HEK293T (cell line): Measurements from ENCODE around the gene PLXNA2.

Experiments
- ARNT ChIP-seq: fragments of 450-650 bp; IDR thresholded peaks from 2 replicates; pipeline ENCODE4 v1.6.1; 2017; ENCODE audit warnings: mild to moderate bottlenecking
- BHLHE40 ChIP-seq: fragments of 450-650 bp; IDR thresholded peaks from 2 replicates; pipeline ENCODE4 v1.6.1; 2016; ENCODE audit warnings: mild to moderate bottlenecking, moderate library complexity, borderline replicate concordance
- FOXA1 ChIP-seq: fragments of 450-650 bp; IDR thresholded peaks from 2 replicates; pipeline ENCODE4 v1.6.1; 2016; ENCODE audit warnings: mild to moderate bottlenecking
- FOXK2 ChIP-seq: fragments of 450-650 bp; IDR thresholded peaks from 2 replicates; pipeline ENCODE4 v1.6.1; 2016; ENCODE audit warnings: mild to moderate bottlenecking
- FOXM1 ChIP-seq: fragments of 450-650 bp; IDR thresholded peaks from 2 replicates; pipeline ENCODE4 v1.6.1; 2017; ENCODE audit warnings: mild to moderate bottlenecking, borderline replicate concordance
- SUZ12 ChIP-seq: fragments of 450-650 bp; IDR thresholded peaks from 2 replicates; pipeline ENCODE4 v1.6.1; 2016; ENCODE audit warnings: mild to moderate bottlenecking
- TARDBP ChIP-seq: fragments of 450-650 bp; IDR thresholded peaks from 2 replicates; pipeline ENCODE4 v1.6.1; 2016

DNA sequence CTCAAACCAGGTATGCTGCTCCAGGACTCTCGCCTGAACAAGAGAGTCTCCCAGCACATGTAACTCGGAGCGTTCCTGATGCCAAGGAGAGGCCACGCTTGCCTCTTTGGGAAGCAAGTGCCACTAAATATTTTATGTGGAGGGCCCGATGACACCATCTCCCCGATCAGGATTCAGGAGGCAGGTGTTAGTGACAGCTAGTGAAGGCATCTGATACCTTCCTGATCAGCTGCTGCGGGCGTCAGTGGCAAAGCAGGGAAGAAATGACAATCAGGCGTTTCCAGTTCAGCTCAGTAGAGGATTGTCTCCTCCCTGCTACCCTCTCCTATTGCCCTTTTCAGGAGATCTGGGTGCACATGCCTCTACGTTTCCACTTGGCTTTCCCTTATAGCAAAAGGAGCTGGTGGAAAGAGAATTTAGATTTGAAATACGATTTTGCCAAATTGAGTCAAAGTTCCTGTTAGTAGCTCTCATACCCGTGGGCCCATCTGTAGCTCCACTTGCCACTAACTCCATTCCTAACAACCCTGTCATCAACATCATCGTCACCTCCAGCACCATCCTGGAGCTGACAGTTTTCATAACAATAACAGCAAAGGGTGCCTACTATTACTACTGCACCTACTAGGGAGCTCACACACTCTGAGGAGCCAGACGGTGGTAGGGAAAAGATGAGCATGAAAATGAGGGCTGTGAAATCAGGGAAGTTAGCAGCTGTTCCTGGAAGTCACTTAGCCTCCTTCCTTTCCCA, 21.6 kb downstream of the PLXNA2 start:
- no peak for TF ChIP-seq FOXM1
- TF ChIP-seq SUZ12: no peak
- no peak for TF ChIP-seq TARDBP
- no peak for TF ChIP-seq ARNT
- no peak for TF ChIP-seq FOXK2
- no peak for TF ChIP-seq BHLHE40
- TF ChIP-seq FOXA1: no peak
